Skin of body (tissue), 2 donors: ENCODE measurements around the gene TPM4. TPM values are rescaled to one million over a fixed set of nuclear protein-coding genes. Genes with fewer than 3 reads are reported as not detected.

Experiments
- DNase-seq: peaks from one replicate; lab custom pipeline; 2025; lab: John Stamatoyannopoulos, UW
- total RNA-seq: library from RNA; depleted of rRNA; stranded (reverse); fragments of >200 nt; gene quantifications from one replicate; pipeline ENCODE4 v1.2.3, GENCODE V29; 2014

TPM4 gene
- total RNA-seq, 1 donor from 2014 or later: 264 TPM

GRCh38 chr19:16125737-16126495 lies 49.6 kb downstream of the TPM4 start:
- DNase-seq: no peak

- DNase-seq: no peak
These were observed 50.8 kb downstream of the TPM4 start for GRCh38 chr19:16127080-16127479.

GRCh38 chr19:16127776-16128371 lies 51.6 kb downstream of the TPM4 start:
- no peak for DNase-seq

GRCh38 chr19:16131648-16132047 lies 55.4 kb downstream of the TPM4 start:
- no peak for DNase-seq

- no peak for DNase-seq
These were observed 57.5 kb downstream of the TPM4 start for GRCh38 chr19:16133818-16134217.

DNA sequence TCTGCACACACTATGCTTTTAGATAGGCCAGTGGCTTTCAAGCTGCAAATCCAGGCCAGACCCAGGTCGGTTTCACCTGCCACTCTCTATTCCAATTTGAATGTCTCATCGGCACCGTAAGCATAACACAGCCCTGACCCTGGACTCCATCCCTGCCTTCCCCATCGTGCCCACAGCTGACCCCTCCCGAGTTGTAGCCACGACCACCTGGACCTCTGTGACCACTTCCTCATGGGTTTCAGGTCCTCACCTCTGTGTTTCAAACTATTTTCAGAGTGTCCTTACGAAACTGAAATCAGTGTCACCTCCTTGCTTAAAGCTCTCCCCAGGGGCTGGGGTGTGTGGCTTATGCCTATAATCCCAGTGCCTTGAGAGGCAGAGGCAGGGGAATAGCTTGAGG lies 58.2 kb downstream of the TPM4 start:
- DNase-seq: no peak

DNA sequence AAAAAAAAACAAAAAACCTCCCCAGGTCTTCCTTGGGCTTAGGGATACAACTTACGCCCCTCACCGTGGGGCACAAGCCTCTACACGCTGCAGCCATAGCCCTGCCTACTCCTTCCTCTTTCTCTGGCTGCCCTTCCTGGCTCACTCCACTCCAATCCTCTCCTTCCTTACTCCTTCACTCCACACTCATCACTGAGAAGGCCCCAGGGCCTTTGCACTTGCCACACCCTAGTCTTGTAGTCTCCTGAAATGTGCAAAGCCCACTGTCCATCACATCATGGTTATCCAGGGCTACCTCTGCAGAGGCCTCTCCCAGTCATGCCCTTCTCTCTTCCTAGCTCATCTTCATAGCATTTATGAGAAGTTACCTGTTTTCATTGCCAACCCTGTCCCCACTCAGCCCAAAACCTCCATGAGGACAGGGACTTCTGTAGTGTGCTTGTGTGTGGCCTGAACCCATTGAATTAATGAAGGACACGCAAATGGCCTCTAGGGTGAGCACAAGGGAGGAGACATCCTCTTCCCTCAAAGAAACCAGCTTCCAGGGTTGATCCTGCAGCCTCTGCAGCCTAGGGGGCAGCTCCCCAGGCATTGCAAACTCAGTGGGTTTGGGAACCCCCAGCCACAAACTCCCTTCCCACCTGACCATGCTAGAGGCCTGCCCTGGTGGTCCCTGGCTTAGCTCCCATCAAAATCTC lies 59.3 kb downstream of the TPM4 start:
- no peak for DNase-seq

DNA sequence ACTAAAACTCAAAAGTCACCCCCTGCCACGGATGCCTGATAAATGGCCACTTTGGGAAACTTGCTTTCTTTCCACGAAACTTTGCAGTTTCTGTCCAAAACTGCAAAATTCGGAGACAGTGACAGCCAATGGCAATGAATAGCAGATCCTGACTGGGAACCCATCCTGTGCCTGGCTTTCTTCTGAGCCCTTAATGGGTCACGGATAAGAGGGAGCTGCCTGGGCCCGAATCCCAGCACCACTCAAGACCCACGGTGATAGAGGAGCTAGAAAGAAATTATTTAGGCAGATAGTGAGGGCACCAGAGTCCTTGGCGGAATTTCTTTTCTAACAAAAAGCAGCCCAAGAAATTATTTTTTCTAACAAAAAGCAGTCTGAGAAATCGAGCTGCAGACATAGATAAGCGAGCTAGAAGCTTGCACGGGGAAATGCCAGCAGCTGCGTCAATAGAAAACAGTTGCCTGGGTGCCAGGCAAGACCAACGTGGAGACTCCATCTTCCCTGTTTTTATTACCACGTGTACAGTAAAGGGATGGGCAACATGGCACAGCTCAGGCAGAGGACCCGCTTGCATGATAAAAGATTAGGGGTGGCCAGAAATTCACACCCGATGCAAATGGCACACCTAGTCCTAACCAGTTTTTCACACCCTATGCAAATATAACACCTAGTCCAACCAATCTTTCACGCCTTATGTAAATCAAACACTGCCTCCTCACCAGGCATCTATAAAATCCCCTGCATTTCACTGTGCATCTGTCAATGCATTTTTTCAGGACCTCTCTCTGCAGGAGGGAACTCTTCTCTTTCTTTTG lies 60.1 kb downstream of the TPM4 start:
- DNase-seq: no peak

GRCh38 chr19:16139752-16140151 lies 63.5 kb downstream of the TPM4 start:
- DNase-seq: no peak

DNA sequence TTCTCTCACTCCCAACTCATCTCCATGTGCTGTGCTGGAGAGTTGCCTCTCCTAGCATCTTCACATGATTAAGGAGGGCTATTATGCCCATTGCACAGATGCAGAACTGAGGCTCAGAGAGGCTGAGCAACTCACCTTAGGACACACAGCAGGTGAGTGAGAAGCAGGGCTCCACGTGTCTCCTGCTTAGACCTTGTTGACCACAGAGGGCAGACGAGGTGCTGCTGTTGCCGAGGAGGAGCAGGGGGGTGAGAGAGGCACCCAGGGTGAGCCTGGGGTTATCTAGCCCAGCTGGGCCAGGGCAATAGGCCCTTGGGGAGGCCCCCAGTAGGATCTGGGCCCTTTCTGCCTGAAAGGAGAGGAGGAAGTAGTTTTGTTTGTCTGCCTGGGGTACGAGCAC lies 64.7 kb downstream of the TPM4 start:
- no peak for DNase-seq

DNA sequence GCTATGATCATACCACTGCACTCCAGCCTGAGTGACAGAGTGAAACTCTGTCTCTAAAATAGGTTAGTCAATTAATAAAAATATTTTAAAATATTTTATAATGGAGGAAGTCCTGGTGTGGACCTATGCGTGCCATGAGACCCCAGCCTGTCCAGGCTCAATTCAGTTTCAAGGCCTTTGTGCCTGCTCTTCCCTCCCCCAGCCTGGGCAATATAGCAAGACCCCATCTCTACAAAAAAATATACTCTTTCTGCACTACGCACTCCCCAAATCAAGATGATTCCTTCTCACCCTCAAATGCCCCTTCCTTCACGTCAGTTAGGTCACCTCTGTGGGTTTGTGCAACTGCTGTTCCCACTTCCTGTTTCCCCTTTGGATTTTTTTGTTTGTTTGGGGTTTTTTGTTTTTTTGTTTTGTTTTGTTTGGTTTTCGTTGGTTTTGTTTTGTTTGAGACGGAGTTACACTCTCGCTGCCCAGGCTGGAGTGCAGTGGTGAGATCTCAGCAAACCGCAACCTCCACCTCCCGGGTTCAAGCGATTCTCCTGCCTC lies 65.8 kb downstream of the TPM4 start:
- no peak for DNase-seq

DNA sequence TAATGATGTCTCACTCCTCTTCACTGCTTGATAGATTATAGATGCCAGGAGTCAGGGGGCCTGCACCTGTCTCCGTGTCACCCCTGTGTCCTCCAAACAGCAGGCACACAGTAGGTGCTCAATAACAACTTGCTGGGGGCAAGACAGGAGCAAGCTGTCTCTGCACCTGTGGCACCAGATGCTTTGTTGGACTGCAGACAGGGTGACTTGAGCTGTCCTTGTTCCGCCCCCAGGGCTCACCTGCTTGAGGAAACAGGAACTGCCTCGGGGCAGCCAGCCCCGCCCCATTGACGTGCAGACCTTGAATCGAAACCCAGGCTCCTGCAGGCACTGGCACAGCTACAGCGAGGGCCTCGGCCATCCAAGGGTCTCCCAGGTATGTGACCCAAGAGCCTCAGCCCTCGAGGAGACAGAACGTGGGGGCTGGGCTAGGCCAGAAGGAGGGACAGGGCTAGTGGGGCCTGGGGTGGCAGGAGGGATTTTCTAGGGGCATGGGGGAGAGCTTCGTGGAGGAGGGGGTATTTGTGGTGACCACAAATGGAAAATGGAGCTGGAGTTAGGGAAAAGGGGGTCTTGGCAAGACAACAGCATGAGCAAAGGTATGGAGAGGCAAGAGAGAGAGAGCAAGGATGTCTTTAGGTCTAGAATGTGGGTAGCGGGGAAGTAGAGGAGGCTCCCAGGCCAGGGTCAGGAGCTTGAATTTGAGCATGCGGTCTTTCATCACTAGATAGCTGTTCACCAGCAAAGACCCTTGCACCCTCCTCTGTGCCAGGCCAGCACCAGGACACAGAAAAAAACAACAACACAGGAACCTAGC lies 67.3 kb downstream of the TPM4 start, which contains the start of gene HSH2D:
HSH2D (plus strand) TSS at position 287 of the 817 bp plus-strand sequence. CDS start 5,066 bp downstream, outside the sequence.
- no peak for DNase-seq

DNA sequence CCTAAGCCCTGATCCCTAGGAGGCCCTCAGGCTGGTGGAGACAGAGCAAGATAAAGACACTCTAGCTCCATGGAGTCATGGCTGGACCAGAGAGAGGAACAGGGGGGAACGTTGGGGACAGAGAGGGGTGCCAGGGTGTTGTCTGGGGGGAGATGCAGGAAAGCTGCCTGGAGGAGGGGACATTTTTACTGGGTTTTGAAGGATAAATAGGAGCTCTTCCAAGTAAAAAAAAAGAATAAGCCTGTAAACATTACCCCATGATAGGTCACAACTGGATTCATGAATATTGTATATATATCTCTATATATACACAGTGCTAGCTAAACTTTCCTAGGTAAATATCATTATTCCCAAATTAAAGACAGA lies 67.9 kb downstream of the TPM4 start:
- DNase-seq: no peak

DNA sequence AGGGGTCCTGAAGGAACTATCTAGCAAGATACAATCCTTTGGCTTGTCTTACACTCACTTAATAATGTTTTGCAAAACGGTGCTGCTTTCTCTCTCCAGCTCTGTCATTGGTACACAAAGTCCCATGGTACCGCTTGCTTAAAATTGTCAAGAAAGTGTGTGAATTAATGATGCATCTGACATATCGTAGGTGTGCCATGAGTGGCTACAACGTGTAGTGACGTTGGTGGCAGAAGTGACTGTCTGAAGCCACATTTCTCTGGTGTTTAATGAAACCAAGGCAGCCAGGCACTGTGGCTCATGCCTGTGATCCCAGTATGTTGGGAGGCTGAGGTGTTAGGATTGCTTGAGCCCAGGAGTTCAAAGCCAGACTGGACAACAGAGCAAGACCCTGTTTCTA lies 69.8 kb downstream of the TPM4 start:
- DNase-seq: no peak

DNA sequence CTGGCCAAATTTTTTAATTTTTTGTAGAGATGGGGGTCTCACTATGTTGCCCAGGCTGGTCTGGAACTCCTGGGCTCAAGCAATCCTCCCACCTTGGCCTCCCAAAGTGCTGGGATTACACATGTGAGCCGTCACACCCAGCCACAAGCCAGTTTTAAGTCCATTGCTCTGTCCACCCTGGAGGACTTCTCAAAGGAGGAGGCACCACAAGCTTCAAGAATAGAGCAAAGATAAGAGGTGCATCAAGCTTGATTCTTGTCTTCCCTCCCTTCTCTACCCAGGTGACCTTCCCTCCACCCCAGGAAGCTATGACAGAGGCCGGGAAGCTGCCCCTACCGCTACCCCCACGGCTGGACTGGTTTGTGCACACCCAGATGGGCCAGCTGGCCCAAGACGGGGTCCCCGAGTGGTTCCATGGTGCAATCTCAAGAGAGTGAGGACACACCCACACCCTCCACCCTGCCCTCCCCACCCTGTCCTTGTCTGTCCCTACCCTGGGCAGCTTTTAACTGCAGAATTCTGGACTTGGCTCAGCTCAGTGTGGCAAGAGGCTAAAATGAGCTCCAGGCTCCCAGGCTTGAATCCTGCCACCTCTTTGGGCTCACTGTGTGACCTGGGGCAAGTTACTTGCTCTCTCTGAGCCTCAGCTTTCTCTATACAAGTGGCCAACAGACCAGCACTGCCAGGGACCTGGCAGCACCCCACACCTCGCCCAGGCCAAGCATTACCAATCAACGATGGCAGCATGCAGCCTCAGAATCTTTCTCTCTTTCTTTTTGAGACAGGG lies 72.3 kb downstream of the TPM4 start:
- DNase-seq: no peak
